Stimulated activated effector memory CD8-positive, alpha-beta T cell treated with anti-CD3 and anti-CD28 coated beads, Interleukin-12 subunit alpha, Interleukin-12 subunit beta, amount 100 ng/mL, for 72 hours (primary cell): Measurements from ENCODE around the gene UROD.
A peak's percentile ranks its signal among the peaks of the same experiment; 100 is the strongest.
"Not testable (repeated sequence)": the region's sequence is repeated elsewhere in the genome, so short reads cannot be mapped to it uniquely, and the experiment has no call there.

Experiments
- ATAC-seq: fragments of 150-1000 bp; cut with Tn5 transposase; 2 replicates; pipeline ENCODE4 v1.10.0; 2021
- DNase-seq, 2 donors: peaks; one replicate each; pipeline ENCODE4 v3.0.0; 2021 to 2022; ENCODE audit warnings: low spot score in 2 of 2
- H3K27ac Mint-ChIP-seq: one replicate; pipeline ENCODE4 v1.8.0; 2022; ENCODE audit warnings: mild to moderate bottlenecking, mixed read lengths
- H3K36me3 Mint-ChIP-seq: one replicate; pipeline ENCODE4 v1.8.0; 2022; ENCODE audit warnings: mild to moderate bottlenecking, mixed read lengths
- H3K4me1 Mint-ChIP-seq: one replicate; pipeline ENCODE4 v1.8.0; 2022; ENCODE audit warnings: mixed read lengths
- H3K4me3 Mint-ChIP-seq: one replicate; pipeline ENCODE4 v1.8.0; 2022; ENCODE audit warnings: mild to moderate bottlenecking, mixed read lengths
- H3K9me3 Mint-ChIP-seq: one replicate; pipeline ENCODE4 v1.8.0; 2022; ENCODE audit warnings: mixed read lengths

The UROD gene

GRCh38 chr1:45011837-45012638, at the start of gene UROD:
UROD (plus strand) TSS chr1:45012254; CDS start chr1:45012266, 12 bp downstream.
- peak within 1 kb of the TSS; percentile 78 for H3K4me3 Mint-ChIP-seq
- DNase-seq: peak; percentile 73 to 92
- no peaks in the 10 kb centered on the region for H3K9me3 Mint-ChIP-seq
- peaks cover 44% of the 10 kb centered on the region for H3K36me3 Mint-ChIP-seq
- peak within 1 kb of the TSS; percentile 94 for H3K27ac Mint-ChIP-seq
- peak; percentile 83 for ATAC-seq
- peaks cover 59% of the 10 kb centered on the region for H3K4me1 Mint-ChIP-seq

- peaks cover 6% of the 10 kb centered on the region for H3K4me1 Mint-ChIP-seq
- H3K27ac Mint-ChIP-seq: no peak overlapping the region
- no peak for ATAC-seq
- H3K4me3 Mint-ChIP-seq: no peak overlapping the region
- peaks cover 17% of the 10 kb centered on the region for H3K36me3 Mint-ChIP-seq
- no peak for DNase-seq
- H3K9me3 Mint-ChIP-seq: no peaks in the 10 kb centered on the region
Measured at GRCh38 chr1:44962729-44963128, 49.3 kb upstream of the UROD start.

GRCh38 chr1:44964396-44964795, 47.7 kb upstream of the UROD start:
- Mint-ChIP-seq H3K27ac (no peak overlapping the region), H3K4me3 (no peak overlapping the region), H3K4me1 (peaks cover 6% of the 10 kb centered on the region), H3K36me3 (peaks cover 29% of the 10 kb centered on the region), H3K9me3 (no peaks in the 10 kb centered on the region)
- ATAC-seq (no peak), DNase-seq (no peak)

GRCh38 chr1:44970317-44970716, 41.7 kb upstream of the UROD start:
- H3K36me3 Mint-ChIP-seq: peaks cover 78% of the 10 kb centered on the region
- no peak for ATAC-seq
- H3K4me1 Mint-ChIP-seq: peaks cover 7% of the 10 kb centered on the region
- no peaks in the 10 kb centered on the region for H3K9me3 Mint-ChIP-seq
- no peak overlapping the region for H3K4me3 Mint-ChIP-seq
- DNase-seq: no peak
- no peak overlapping the region for H3K27ac Mint-ChIP-seq

- no peak overlapping the region for H3K4me3 Mint-ChIP-seq
- DNase-seq: no peak
- peaks cover 7% of the 10 kb centered on the region for H3K4me1 Mint-ChIP-seq
- H3K9me3 Mint-ChIP-seq: no peaks in the 10 kb centered on the region
- ATAC-seq: no peak
- peaks cover 88% of the 10 kb centered on the region for H3K36me3 Mint-ChIP-seq
- peak overlapping the region; percentile 55 for H3K27ac Mint-ChIP-seq
Measured at GRCh38 chr1:44973645-44974044, 38.4 kb upstream of the UROD start.

- H3K4me1 Mint-ChIP-seq: peaks cover 7% of the 10 kb centered on the region
- H3K9me3 Mint-ChIP-seq: no peaks in the 10 kb centered on the region
- ATAC-seq (no peak), DNase-seq (no peak)
- H3K27ac Mint-ChIP-seq: no peak overlapping the region
- no peak overlapping the region for H3K4me3 Mint-ChIP-seq
- peaks cover 97% of the 10 kb centered on the region for H3K36me3 Mint-ChIP-seq
Measured at GRCh38 chr1:44976252-44976651, 35.8 kb upstream of the UROD start.

- peaks cover 91% of the 10 kb centered on the region for H3K36me3 Mint-ChIP-seq
- not testable (repeated sequence) for DNase-seq
Measured at GRCh38 chr1:44977372-44977771, 34.7 kb upstream of the UROD start.

GRCh38 chr1:44985747-44986359, 26.2 kb upstream of the UROD start:
- Mint-ChIP-seq H3K4me1 (peaks cover 15% of the 10 kb centered on the region), H3K9me3 (no peaks in the 10 kb centered on the region), H3K27ac (peak overlapping the region; percentile 94), H3K4me3 (peak overlapping the region; percentile 98), H3K36me3 (peaks cover 17% of the 10 kb centered on the region)
- ATAC-seq: no peak
- DNase-seq: no peak

More at GRCh38 chr1:44977372-44977771, 34.7 kb upstream of the UROD start:
- H3K27ac Mint-ChIP-seq, H3K4me3 Mint-ChIP-seq, H3K4me1 Mint-ChIP-seq, H3K9me3 Mint-ChIP-seq, ATAC-seq: not testable (repeated sequence)

- no peak for ATAC-seq
- H3K27ac Mint-ChIP-seq: no peak overlapping the region
- DNase-seq: no peak
- peaks cover 15% of the 10 kb centered on the region for H3K4me1 Mint-ChIP-seq
- no peak overlapping the region for H3K4me3 Mint-ChIP-seq
- no peaks in the 10 kb centered on the region for H3K9me3 Mint-ChIP-seq
- H3K36me3 Mint-ChIP-seq: peaks cover 9% of the 10 kb centered on the region
Measured at GRCh38 chr1:44988531-44989156, 23.4 kb upstream of the UROD start.

GRCh38 chr1:44994309-44994898, 17.6 kb upstream of the UROD start:
- no peak for DNase-seq
- no peaks in the 10 kb centered on the region for H3K4me1 Mint-ChIP-seq
- H3K4me3 Mint-ChIP-seq: no peak overlapping the region
- no peaks in the 10 kb centered on the region for H3K9me3 Mint-ChIP-seq
- no peaks in the 10 kb centered on the region for H3K36me3 Mint-ChIP-seq
- ATAC-seq: no peak
- H3K27ac Mint-ChIP-seq: no peak overlapping the region

- DNase-seq (no peak), ATAC-seq (no peak)
- Mint-ChIP-seq H3K27ac (no peak overlapping the region), H3K9me3 (no peaks in the 10 kb centered on the region), H3K4me1 (peaks cover 3% of the 10 kb centered on the region), H3K36me3 (no peaks in the 10 kb centered on the region), H3K4me3 (no peak overlapping the region)
Measured at GRCh38 chr1:44995467-44996238, 16.4 kb upstream of the UROD start.

- H3K36me3 Mint-ChIP-seq: peaks cover 22% of the 10 kb centered on the region
- ATAC-seq (no peak), DNase-seq (no peak)
- H3K27ac Mint-ChIP-seq: no peak overlapping the region
- H3K9me3 Mint-ChIP-seq: no peaks in the 10 kb centered on the region
- no peak overlapping the region for H3K4me3 Mint-ChIP-seq
- H3K4me1 Mint-ChIP-seq: peaks cover 10% of the 10 kb centered on the region
Measured at GRCh38 chr1:44999232-44999631, 12.8 kb upstream of the UROD start.

- Mint-ChIP-seq H3K4me1 (peaks cover 10% of the 10 kb centered on the region), H3K36me3 (peaks cover 38% of the 10 kb centered on the region), H3K9me3 (no peaks in the 10 kb centered on the region), H3K4me3 (no peak overlapping the region), H3K27ac (peak overlapping the region; percentile 80)
- ATAC-seq: peak; percentile 37
- no peak for DNase-seq
Measured at GRCh38 chr1:45001011-45001481, 11.0 kb upstream of the UROD start.

GRCh38 chr1:45001576-45001975, 10.5 kb upstream of the UROD start:
- Mint-ChIP-seq H3K27ac (peak overlapping the region; percentile 80), H3K36me3 (peaks cover 43% of the 10 kb centered on the region)
- ATAC-seq, DNase-seq, H3K4me1 Mint-ChIP-seq, H3K9me3 Mint-ChIP-seq, H3K4me3 Mint-ChIP-seq: not testable (repeated sequence)
